ENCODE measurements around the gene C3orf62.

- TF ChIP-seq, protein P1, sequence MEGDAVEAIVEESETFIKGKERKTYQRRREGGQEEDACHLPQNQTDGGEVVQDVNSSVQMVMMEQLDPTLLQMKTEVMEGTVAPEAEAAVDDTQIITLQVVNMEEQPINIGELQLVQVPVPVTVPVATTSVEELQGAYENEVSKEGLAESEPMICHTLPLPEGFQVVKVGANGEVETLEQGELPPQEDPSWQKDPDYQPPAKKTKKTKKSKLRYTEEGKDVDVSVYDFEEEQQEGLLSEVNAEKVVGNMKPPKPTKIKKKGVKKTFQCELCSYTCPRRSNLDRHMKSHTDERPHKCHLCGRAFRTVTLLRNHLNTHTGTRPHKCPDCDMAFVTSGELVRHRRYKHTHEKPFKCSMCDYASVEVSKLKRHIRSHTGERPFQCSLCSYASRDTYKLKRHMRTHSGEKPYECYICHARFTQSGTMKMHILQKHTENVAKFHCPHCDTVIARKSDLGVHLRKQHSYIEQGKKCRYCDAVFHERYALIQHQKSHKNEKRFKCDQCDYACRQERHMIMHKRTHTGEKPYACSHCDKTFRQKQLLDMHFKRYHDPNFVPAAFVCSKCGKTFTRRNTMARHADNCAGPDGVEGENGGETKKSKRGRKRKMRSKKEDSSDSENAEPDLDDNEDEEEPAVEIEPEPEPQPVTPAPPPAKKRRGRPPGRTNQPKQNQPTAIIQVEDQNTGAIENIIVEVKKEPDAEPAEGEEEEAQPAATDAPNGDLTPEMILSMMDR (IDR thresholded peaks at IDR 0.05; ENCODE audit: low read depth, low read length), result no peak
- no peak for TF ChIP-seq EZH2phosphoT487 (IDR thresholded peaks at IDR 0.05; ENCODE audit: low read depth)
These were observed 21.5 kb upstream of the C3orf62 start for GRCh38 chr3:49298511-49298910.

Measured in OCI-LY3 (cell line).